Suprapubic skin (tissue), 4 donors: ENCODE data around the gene MRPL9.
A peak's percentile ranks its signal among the peaks of the same experiment; 100 is the strongest.

Experiments used
- CTCF ChIP-seq, 2 donors: fragments of 200-600 bp in 1 of 2; fragments of 450-650 bp in 1 of 2; sonication (generic) in 1 of 2; IDR thresholded peaks; one replicate each; pipeline ENCODE4 v1.5.1; 2016 to 2019; ENCODE audit warnings: antibody characterized with exemption in 2 of 2, mild to moderate bottlenecking in 1 of 2, moderate library complexity in 1 of 2
- EP300 ChIP-seq: sonication (generic); formaldehyde crosslinking; IDR thresholded peaks from one replicate; pipeline ENCODE4 v1.6.1; 2017; ENCODE audit warnings: antibody characterized with exemption
- POLR2A ChIP-seq, 2 donors: fragments of 450-650 bp; IDR thresholded peaks; one replicate each; pipeline ENCODE4 v1.6.1; 2017; ENCODE audit warnings: antibody characterized with exemption in 2 of 2, mild to moderate bottlenecking in 2 of 2, moderate library complexity in 2 of 2
- POLR2AphosphoS5 ChIP-seq, 3 donors: sonication (generic); formaldehyde crosslinking; IDR thresholded peaks; one replicate each; pipeline ENCODE4 v1.6.1; 2017; ENCODE audit warnings: antibody characterized with exemption in 3 of 3

- TF ChIP-seq CTCF (IDR thresholded peaks at IDR 0.05): no peak
- TF ChIP-seq POLR2A (IDR thresholded peaks at IDR 0.05): peak in 1 of 2 donors; percentile 65
- TF ChIP-seq EP300: no peak
- TF ChIP-seq POLR2AphosphoS5 (IDR thresholded peaks at IDR 0.05): peak in 1 of 3 donors; percentile 65
Measured at GRCh38 chr1:151762941-151763921, at the start of gene MRPL9.
